NCI-H345 treated with DMSO at 0.1 percent for 48 hours (cell line): ENCODE results near the gene CENPW.

Experiments
- DNase-seq: peaks from one replicate; lab custom pipeline; 2025; ENCODE audit not compliant: unreplicated experiment; lab: John Stamatoyannopoulos, UW

CENPW gene

DNA sequence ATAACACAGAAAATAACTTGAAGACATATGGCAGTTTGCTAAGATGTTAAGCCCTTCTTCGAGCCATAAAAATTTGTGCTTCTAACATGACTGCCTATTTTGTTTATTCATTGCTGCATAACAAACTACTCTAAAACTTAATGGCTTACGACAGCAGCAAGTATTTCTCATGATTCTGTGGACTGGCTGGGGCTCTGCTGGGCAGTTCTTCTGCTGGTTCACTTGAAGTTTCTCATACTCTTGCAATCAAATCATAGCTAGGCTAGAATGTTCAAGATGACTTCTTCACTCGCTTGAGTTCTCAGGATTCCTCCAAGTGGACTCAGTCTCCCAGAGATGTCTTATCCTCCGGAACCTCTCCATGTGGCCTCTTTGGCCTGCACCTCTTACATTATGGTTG lies 33.4 kb downstream of the CENPW start:
- no peak for DNase-seq

DNA sequence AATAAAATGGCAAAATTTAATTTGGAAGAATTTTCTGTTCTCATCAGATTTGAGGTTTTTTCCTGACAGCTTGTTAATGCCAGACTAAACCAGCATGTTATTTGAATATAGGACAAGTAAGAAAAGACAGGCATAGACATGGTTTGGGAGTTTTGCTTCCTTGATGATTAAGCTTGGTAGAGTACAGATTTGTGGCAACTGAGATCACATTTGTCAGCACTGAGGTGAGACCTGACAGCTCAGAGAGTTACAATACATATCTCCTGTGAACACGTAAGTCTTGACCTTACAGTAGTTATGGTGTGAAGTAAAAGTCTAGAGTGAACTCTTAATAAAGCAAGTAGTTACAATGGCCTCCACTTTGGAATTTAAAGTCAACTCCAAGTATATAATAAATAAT lies 34.5 kb downstream of the CENPW start:
- DNase-seq = no peak

DNA sequence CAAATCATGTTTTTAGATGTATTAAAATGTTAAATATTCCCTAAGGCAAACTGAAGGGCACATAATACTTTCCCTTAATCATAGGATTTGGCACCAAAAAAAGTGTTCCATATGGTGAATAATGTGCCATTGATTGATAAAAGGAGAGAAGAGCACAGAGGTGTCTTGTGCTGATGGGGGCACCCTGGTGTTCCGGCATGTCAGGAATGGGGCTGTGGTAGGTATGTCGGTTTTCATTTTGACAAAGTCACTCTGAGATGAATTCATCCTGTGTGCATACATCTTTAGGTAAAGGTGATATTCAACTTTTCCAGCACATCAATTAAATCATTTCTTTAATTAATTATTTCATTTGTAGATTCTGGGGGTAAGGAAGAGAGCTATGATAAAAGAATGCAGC lies 36.8 kb downstream of the CENPW start:
- DNase-seq = no peak

DNA sequence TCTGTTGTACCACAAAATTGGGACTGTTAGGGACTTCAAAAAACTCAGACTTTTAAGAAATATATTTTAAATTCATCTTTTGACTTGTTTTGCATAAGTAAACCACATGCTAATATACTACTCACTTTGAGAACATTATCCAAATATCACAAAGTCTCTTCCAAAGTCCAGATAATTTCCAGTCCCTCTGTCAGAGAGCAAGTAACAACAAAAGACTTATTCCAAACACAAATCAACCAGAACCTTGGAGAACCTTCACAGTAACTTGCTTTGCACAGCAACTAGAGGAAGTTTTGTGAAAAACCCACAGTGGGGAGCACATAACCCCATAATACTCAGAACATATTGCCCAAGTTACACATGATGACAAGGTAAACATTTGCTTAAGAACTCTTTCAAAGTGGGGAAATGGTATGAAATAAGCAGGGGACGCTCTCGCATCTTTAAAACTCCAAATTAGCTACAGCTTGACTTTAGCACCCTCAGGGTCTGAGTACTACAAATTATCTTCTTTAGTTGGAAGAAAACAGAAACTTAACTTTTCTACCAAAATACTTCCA lies 37.8 kb downstream of the CENPW start:
- DNase-seq = no peak

DNA sequence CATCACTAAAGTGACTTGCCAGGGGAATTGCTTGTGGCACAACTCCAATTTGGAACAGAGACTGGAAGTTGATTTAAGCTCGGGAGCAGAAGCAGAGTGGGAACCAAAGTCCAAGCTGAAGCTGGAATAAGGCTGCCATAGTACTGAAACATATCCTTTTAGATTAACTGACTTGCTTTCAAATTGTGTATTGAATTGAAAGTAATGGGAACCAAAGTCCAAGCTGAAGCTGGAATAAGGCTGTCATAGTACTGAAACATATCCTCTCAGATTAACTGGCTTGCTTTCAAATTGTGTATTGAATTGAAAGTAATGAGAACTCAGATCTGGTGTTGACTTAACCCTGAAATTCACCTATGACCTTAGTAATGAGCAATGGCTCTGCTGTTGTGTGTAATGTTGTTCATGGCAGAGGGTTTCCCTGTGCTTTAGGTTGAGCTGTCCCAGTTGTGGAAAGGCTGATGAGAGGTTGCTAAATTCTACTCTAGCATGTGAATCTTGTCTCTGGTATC lies 40.2 kb downstream of the CENPW start:
- DNase-seq = no peak

DNA sequence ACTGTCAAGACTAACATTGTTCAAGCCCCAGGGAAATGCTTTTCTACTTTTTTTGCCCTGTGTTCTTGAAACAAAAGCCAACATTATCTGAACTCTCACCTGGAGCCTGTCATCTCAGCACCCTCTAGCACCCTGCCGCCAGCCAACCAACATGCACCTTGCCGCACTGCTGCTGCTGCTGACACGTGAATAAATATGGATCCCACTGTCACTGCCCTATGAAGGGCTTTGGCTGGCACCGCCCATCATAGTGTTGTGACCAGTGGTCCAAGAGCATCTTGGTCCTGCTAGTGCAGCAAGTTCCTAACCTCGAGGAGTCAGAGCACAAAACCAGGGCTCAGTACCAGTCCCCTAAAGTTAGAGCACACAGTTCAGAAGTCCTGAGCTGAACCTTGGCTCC lies 41.6 kb downstream of the CENPW start:
- DNase-seq = no peak

DNA sequence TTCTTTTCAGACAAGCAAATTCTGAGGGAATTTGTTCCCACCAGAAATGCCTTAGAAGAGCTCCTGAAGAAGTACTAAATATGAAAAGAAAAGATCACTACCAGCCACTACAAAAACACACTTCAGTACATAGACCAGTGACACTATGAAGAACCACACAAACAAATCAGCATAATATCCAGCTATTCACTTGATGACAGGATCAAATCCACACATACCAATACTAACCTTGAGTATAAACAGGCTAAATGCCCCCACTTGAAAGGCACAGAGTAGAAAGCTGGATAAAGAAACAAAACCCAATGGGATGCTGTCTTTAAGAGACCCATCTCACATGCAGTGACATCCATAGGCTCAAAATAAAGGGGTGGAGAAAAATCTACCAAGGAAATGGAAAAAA lies 43.3 kb downstream of the CENPW start:
- no peak for DNase-seq

DNA sequence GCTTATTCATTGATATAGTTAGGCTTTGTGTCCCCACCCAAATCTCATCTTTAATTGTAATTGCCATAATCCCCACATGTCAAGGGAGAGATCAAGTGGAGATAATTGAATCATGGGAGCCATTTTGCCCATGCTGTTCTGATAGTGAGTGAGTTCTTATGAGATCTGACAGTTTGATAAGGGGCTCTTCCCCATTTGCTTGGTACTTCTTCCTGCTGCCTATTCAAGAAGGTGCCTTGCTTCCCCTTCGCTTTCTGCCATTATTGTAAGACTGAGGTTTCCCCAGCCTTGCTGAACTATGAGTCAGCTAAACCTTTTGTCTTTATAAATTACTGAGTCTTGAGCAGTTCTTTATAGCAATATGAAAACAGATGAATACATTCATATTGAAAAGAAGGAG lies 45.6 kb downstream of the CENPW start:
- no peak for DNase-seq

DNA sequence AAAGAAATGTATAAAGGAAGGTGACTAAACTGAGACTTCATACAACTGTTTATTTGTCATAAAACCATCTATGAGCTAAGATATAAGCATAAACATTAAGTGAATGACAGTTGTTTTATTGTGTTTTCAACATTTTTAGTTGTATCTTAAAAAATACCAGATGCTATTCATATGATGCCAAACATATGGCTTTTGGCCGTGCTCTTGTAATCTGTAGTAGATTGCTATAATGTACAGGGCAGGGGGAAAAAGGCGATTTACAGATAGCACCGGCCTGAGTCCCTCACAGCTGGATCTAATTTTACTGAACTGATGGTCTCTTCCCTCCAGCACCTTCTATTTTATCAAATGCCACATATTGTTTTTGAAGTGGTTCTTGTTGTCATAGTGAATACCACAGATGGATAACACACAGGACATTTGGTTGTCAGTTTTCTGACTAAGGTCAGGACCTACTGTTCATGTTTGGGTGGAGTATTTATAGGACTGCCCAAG lies 48.2 kb downstream of the CENPW start:
- no peak for DNase-seq

DNA sequence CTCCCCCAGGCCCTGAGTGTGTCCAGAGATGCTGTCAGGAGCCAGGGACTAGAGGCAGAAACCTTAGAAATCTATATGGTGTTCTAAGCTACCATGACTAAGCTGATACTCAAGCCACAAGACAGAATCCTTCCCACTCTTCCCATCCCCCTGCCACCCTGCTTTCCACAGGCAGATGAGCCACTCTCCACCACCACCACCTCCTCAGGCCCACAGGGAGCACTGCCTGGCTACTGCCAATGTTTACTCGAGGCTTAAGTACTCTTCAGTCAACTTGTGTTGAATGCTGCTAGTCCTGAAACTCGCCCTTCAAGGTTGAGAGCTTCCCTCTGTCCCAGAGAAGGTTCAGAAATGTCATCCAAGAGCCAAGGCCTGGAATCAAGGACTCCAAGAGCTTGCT lies 56.2 kb downstream of the CENPW start:
- DNase-seq = no peak
